HepG2 (cell line): Measurements from ENCODE around the gene GLIS1.

Experiments used
- CHD4 ChIP-seq: fragments of 200-600 bp; sonication (generic); IDR thresholded peaks from 2 replicates; pipeline ENCODE4 v1.7.0; 2017; ENCODE audit warnings: mild to moderate bottlenecking, low read length, borderline replicate concordance
- GABPA ChIP-seq, 2 experiments: IDR thresholded peaks; 2 replicates each; pipeline ENCODE4 v1.6.1; 2011 to 2016; ENCODE audit warnings: low read depth in 2 of 2, low read length in 1 of 2, missing biosample characterization in 1 of 2, missing genetic modification characterization in 1 of 2
- JUND ChIP-seq: sonication (generic); formaldehyde crosslinking; IDR thresholded peaks from 2 replicates; pipeline ENCODE4 v1.8.0; 2022; ENCODE audit warnings: mild to moderate bottlenecking, missing genetic modification reagents
- MEF2D ChIP-seq: sonication (generic); formaldehyde crosslinking; IDR thresholded peaks from 2 replicates; pipeline ENCODE4 v1.5.1; 2020; ENCODE audit warnings: mild to moderate bottlenecking, missing genetic modification reagents
- NFE2L2 ChIP-seq: fragments of 150-350 bp; IDR thresholded peaks from 2 replicates; pipeline ENCODE4 v1.6.1; 2014; ENCODE audit warnings: low read length
- PHF21A ChIP-seq: sonication (generic); formaldehyde crosslinking; IDR thresholded peaks from 2 replicates; pipeline ENCODE4 v1.5.0; 2020; ENCODE audit warnings: mild to moderate bottlenecking, missing genetic modification reagents
- RBM39 ChIP-seq: fragments of 200-400 bp; formaldehyde crosslinking; IDR thresholded peaks from one replicate; pipeline ENCODE4 v1.6.1; 2018; ENCODE audit warnings: antibody characterized with exemption, mild to moderate bottlenecking, low read depth, low read length; ENCODE audit not compliant: poor library complexity, severe bottlenecking
- SP140L ChIP-seq: sonication (generic); formaldehyde crosslinking; IDR thresholded peaks from 2 replicates; pipeline ENCODE4 v1.4.0; 2020; ENCODE audit warnings: missing genetic modification reagents, borderline replicate concordance
- TARDBP ChIP-seq: sonication (generic); formaldehyde crosslinking; IDR thresholded peaks from 2 replicates; pipeline ENCODE4 v1.8.0; 2022; ENCODE audit warnings: mild to moderate bottlenecking, missing genetic modification reagents
- TF ChIP-seq, protein P1 (sequence below): sonication (generic); formaldehyde crosslinking; IDR thresholded peaks from 2 replicates; pipeline ENCODE4 v1.5.0; 2020; ENCODE audit warnings: mild to moderate bottlenecking, missing genetic modification reagents, moderate library complexity

DNA sequence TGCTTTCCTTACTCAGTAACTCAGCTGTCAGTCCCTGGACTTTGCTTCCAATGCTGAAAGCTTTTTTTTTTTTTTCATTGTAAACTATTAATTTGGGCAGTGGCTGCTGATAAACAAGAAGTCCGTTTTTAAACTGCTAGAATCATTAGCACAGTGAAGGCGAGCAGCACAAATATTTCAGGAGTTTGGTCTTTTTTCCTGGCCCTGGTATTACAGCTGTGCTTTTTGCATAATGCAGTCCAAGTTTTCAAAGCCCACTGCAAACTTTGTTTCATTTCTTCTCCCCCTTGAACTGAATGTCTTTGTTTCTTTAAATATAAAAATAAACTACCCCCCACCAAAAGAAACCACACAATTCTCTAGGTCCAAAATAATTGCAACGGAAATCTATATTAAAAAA is 6.6 kb downstream of the GLIS1 start:
- no peak for TF ChIP-seq PHF21A (CRISPR knock-in tag)
- TF ChIP-seq, protein P1, sequence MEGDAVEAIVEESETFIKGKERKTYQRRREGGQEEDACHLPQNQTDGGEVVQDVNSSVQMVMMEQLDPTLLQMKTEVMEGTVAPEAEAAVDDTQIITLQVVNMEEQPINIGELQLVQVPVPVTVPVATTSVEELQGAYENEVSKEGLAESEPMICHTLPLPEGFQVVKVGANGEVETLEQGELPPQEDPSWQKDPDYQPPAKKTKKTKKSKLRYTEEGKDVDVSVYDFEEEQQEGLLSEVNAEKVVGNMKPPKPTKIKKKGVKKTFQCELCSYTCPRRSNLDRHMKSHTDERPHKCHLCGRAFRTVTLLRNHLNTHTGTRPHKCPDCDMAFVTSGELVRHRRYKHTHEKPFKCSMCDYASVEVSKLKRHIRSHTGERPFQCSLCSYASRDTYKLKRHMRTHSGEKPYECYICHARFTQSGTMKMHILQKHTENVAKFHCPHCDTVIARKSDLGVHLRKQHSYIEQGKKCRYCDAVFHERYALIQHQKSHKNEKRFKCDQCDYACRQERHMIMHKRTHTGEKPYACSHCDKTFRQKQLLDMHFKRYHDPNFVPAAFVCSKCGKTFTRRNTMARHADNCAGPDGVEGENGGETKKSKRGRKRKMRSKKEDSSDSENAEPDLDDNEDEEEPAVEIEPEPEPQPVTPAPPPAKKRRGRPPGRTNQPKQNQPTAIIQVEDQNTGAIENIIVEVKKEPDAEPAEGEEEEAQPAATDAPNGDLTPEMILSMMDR = no peak
- no peak for TF ChIP-seq JUND (CRISPR knock-in tag)
- TF ChIP-seq GABPA (IDR thresholded peaks at IDR 0.05; ENCODE audit: low read depth, low read length) = no peak
- no peak for TF ChIP-seq GABPA (CRISPR knock-in tag; IDR thresholded peaks at IDR 0.05; ENCODE audit: low read depth)
- TF ChIP-seq RBM39 = no peak
- TF ChIP-seq TARDBP (CRISPR knock-in tag) = no peak
- TF ChIP-seq SP140L = no peak
- TF ChIP-seq MEF2D (CRISPR knock-in tag) = no peak
- TF ChIP-seq NFE2L2 = no peak
- TF ChIP-seq CHD4 = no peak
